Prostate gland (tissue), 2 donors: ENCODE results near the gene STIM1.

ENCODE experiments used
- CTCF ChIP-seq, 4 experiments: fragments of 200-600 bp in 2 of 4; fragments of 450-650 bp in 2 of 4; sonication (generic) in 2 of 4; IDR thresholded peaks; 1 replicate in 3 of 4; 2 replicates in 1 of 4; pipeline ENCODE4 v1.5.1; 2016 to 2019; ENCODE audit warnings: antibody characterized with exemption in 4 of 4, mild to moderate bottlenecking in 2 of 4, moderate library complexity in 2 of 4
- POLR2A ChIP-seq: fragments of 450-650 bp; IDR thresholded peaks from one replicate; pipeline ENCODE4 v1.6.1; 2016; ENCODE audit warnings: antibody characterized with exemption, mild to moderate bottlenecking

- no peak for TF ChIP-seq POLR2A
- no peak for TF ChIP-seq CTCF (IDR thresholded peaks at IDR 0.05)
These were observed 45.0 kb upstream of the STIM1 start for GRCh38 chr11:3810446-3810845.
